PC-3 (cell line): ENCODE measurements around the gene MS4A4A. TPM values are rescaled to one million over a fixed set of nuclear protein-coding genes. Genes with fewer than 3 reads are reported as not detected.
A peak's percentile ranks its signal among the peaks of the same experiment; 100 is the strongest.

Source experiments
- ATAC-seq: fragments of 200-7000 bp; cut with Tn5 transposase; 2 replicates; pipeline ENCODE4 v1.9.1; 2020; ENCODE audit warnings: mild to moderate bottlenecking, moderate library complexity
- BruUV-seq: library from RNA; stranded (reverse); fragments of 400-500 nt; replicated peaks from 2 replicates; lab custom pipeline; 2021; lab: Mats Ljungman, UMichigan
- CTCF ChIA-PET: fragments of 300-600 bp; sonication (Branson Sonifier 250); formaldehyde crosslinking; loops from one replicate; lab custom pipeline; 2022; ENCODE audit warnings: antibody characterized with exemption; lab: Charles Lee
- POLR2A ChIA-PET: fragments of 300-600 bp; sonication (Branson Sonifier 250); formaldehyde crosslinking; loops from one replicate; lab custom pipeline; 2022; ENCODE audit warnings: antibody characterized with exemption; ENCODE audit not compliant: unreplicated experiment; lab: Charles Lee
- DNase-seq: peaks from one replicate; pipeline ENCODE4 v3.0.0-alpha.2; 2015
- H2AFZ ChIP-seq: fragments of 300-600 bp; sonication (generic); 2 replicates; pipeline ENCODE4 v1.6.0; 2016; ENCODE audit warnings: antibody characterized with exemption, low read length
- H3F3A ChIP-seq: fragments of 300-600 bp; sonication (generic); one replicate; pipeline ENCODE4 v1.6.0; 2017; ENCODE audit warnings: antibody characterized with exemption, low read length, control low read depth, mild to moderate bottlenecking; ENCODE audit not compliant: unreplicated experiment
- H3K27ac ChIP-seq: fragments of 300-600 bp; sonication (generic); 2 replicates; pipeline ENCODE4 v1.5.1; 2016; ENCODE audit warnings: mild to moderate bottlenecking, low read length
- H3K27me3 ChIP-seq: fragments of 300-600 bp; sonication (generic); 2 replicates; pipeline ENCODE4 v1.6.1; 2016; ENCODE audit warnings: low read length, mixed read lengths
- H3K36me3 ChIP-seq: fragments of 300-600 bp; sonication (generic); 2 replicates; pipeline ENCODE4 v1.6.1; 2016; ENCODE audit warnings: low read depth, mixed run types, low read length, mixed read lengths
- H3K4me1 ChIP-seq: fragments of 300-600 bp; sonication (generic); 2 replicates; pipeline ENCODE4 v1.5.1; 2016; ENCODE audit warnings: low read length; ENCODE audit not compliant: insufficient read depth
- H3K4me2 ChIP-seq: fragments of 300-600 bp; sonication (generic); 2 replicates; pipeline ENCODE4 v1.6.0; 2016; ENCODE audit warnings: low read length
- H3K4me3 ChIP-seq: fragments of 300-600 bp; sonication (generic); 2 replicates; pipeline ENCODE4 v1.5.1; 2016; ENCODE audit warnings: mild to moderate bottlenecking, low read length, mixed read lengths
- H3K79me2 ChIP-seq: fragments of 300-600 bp; sonication (generic); 2 replicates; pipeline ENCODE4 v1.6.1; 2017; ENCODE audit warnings: low read length, mixed read lengths
- H3K9ac ChIP-seq: fragments of 300-600 bp; sonication (generic); 2 replicates; pipeline ENCODE4 v1.6.0; 2016; ENCODE audit warnings: mild to moderate bottlenecking, low read length
- H3K9me2 ChIP-seq: fragments of 300-600 bp; sonication (generic); replicated peaks from 2 replicates; pipeline ENCODE4 v1.6.1; 2016; ENCODE audit warnings: mixed run types, low read length, mixed read lengths
- H3K9me3 ChIP-seq: fragments of 300-600 bp; sonication (generic); 2 replicates; pipeline ENCODE4 v1.6.1; 2016; ENCODE audit warnings: low read length, mixed read lengths
- H4K20me1 ChIP-seq: fragments of 300-600 bp; sonication (generic); 2 replicates; pipeline ENCODE4 v1.6.1; 2016; ENCODE audit warnings: low read length, mixed read lengths
- EZH2 ChIP-seq: fragments of 300-600 bp; sonication (generic); IDR thresholded peaks from one replicate; pipeline ENCODE4 v1.6.1; 2017; ENCODE audit warnings: antibody characterized with exemption, mild to moderate bottlenecking, low read length; ENCODE audit not compliant: unreplicated experiment
- EZH2phosphoT487 ChIP-seq: fragments of 300-600 bp; sonication (generic); IDR thresholded peaks from 2 replicates; pipeline ENCODE4 v1.6.1; 2018; ENCODE audit warnings: mild to moderate bottlenecking, antibody characterized with exemption, low read length, borderline replicate concordance
- intact Hi-C: fragments of 100-400 bp; cut with micrococcal nuclease; formaldehyde crosslinking; loops from 2 replicates; pipeline ENCODE4 v1.9.0; 2023
- total RNA-seq: library from RNA; depleted of rRNA; stranded (reverse); fragments of >200 nt; gene quantifications from 2 replicates; pipeline ENCODE4 v1.2.3, GENCODE V29; 2014
- TF ChIP-seq, protein P1 (sequence below): fragments of 300-600 bp; sonication (generic); conservative IDR thresholded peaks from 2 replicates; pipeline ENCODE4 v1.5.1; 2017; ENCODE audit warnings: antibody characterized with exemption, low read depth, mild to moderate bottlenecking, low read length

Gene MS4A4A
- total RNA-seq, 1 experiment from 2014 or later, result not detected

GRCh38 chr11:60264644-60265043 is 15.8 kb upstream of the MS4A4A start:
- ATAC-seq, result no peak
- Histone ChIP-seq H4K20me1 (no peaks in the 10 kb centered on the region), H3K4me2 (no peak overlapping the region), H3K36me3 (no peaks in the 10 kb centered on the region), H3K4me3 (no peak overlapping the region), H3K4me1 (peaks cover 4% of the 10 kb centered on the region; the same call in 1 of the 2 replicates), H3K79me2 (no peaks in the 10 kb centered on the region), H3K27me3 (peaks cover 30% of the 10 kb centered on the region), H3K9me2 (no peaks in the 10 kb centered on the region), H3K9ac (no peak overlapping the region), H2AFZ (no peak overlapping the region), H3F3A (no peaks in the 10 kb centered on the region), H3K9me3 (peaks cover 12% of the 10 kb centered on the region; the same call in 1 of the 2 replicates), H3K27ac (no peak overlapping the region)
- TF ChIP-seq EZH2phosphoT487, result no peak
- TF ChIP-seq, protein P1, sequence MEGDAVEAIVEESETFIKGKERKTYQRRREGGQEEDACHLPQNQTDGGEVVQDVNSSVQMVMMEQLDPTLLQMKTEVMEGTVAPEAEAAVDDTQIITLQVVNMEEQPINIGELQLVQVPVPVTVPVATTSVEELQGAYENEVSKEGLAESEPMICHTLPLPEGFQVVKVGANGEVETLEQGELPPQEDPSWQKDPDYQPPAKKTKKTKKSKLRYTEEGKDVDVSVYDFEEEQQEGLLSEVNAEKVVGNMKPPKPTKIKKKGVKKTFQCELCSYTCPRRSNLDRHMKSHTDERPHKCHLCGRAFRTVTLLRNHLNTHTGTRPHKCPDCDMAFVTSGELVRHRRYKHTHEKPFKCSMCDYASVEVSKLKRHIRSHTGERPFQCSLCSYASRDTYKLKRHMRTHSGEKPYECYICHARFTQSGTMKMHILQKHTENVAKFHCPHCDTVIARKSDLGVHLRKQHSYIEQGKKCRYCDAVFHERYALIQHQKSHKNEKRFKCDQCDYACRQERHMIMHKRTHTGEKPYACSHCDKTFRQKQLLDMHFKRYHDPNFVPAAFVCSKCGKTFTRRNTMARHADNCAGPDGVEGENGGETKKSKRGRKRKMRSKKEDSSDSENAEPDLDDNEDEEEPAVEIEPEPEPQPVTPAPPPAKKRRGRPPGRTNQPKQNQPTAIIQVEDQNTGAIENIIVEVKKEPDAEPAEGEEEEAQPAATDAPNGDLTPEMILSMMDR, result no peak
- no peak for TF ChIP-seq EZH2
- CTCF ChIA-PET, result interaction anchor here (1.0 kb wide), 1 partner anchor 13 kb away, joined by 3 read pairs; no protein-coding TSS in a partner anchor
- no peak for DNase-seq
- POLR2A ChIA-PET, result no interaction called here
- intact Hi-C loops, result loop anchor here (5.0 kb wide), 3 partner anchors 223 to 498 kb away; no protein-coding TSS in a partner anchor
- no TSS peak for BruUV-seq

DNA sequence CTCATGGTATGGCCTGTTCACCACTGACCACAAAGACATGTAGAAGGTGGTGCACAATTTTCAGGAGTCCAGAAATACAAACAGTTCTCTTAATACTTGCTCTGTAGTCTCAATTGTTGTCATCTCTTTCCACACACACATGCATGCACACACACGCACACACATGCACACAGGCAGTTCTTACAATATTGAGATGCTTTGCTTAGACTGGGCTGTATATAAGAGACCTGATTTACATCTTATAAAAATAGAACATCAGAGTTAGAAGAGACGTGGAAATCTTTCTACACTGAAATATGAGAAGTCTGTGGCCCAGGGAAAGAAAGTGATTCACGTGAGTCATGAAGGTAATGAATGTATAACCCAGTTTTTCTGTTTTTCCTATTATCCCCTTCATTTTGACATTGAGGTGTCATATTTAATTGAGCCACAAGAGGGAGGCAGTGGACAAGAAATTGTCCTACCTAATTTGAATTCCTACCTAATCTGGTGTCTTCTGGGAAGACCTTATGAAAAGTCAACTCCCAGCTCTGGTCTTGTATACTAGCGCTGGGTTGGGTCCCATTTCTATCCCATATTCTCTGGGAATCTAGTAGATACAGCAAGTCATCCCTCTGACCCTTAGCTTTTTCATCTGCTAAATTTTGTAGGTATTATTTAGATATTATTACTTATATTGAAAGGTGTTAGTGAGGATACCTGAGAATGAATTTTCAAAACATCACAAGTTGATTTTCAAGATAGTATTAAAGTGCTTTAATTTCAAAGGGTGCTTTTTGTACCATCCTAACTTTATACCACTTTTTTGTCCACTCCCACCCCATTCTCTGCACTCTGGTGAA is 14.9 kb upstream of the MS4A4A start:
- H3K27me3 ChIP-seq, result peaks cover 30% of the 10 kb centered on the region
- no peaks in the 10 kb centered on the region for H3K79me2 ChIP-seq
- H3K4me2 ChIP-seq, result no peak overlapping the region
- no TSS peak for BruUV-seq
- H3K4me1 ChIP-seq, result peaks cover 4% of the 10 kb centered on the region; the same call in 1 of the 2 replicates
- intact Hi-C loops, result loop anchor here (5.0 kb wide), 3 partner anchors 222 to 497 kb away; no protein-coding TSS in a partner anchor
- DNase-seq (peak; percentile 85), ATAC-seq (peak; percentile 48)
- ChIA-PET POLR2A (no interaction called here), CTCF (no interaction called here)
- no peaks in the 10 kb centered on the region for H3F3A ChIP-seq
- no peaks in the 10 kb centered on the region for H3K36me3 ChIP-seq
- no peaks in the 10 kb centered on the region for H4K20me1 ChIP-seq
- H3K4me3 ChIP-seq, result no peak overlapping the region
- no peak overlapping the region for H3K27ac ChIP-seq
- H3K9me2 ChIP-seq, result no peaks in the 10 kb centered on the region
- peaks cover 17% of the 10 kb centered on the region; the same call in 1 of the 2 replicates for H3K9me3 ChIP-seq
- H3K9ac ChIP-seq, result no peak overlapping the region
- no peak overlapping the region for H2AFZ ChIP-seq
- TF ChIP-seq EZH2phosphoT487, result no peak
- TF ChIP-seq, protein P1, result peak; percentile 90

GRCh38 chr11:60274416-60274815 is 6.0 kb upstream of the MS4A4A start:
- H3K36me3 ChIP-seq, result no peaks in the 10 kb centered on the region
- no peak overlapping the region for H2AFZ ChIP-seq
- no peaks in the 10 kb centered on the region for H3K4me1 ChIP-seq
- no peak overlapping the region for H3K9ac ChIP-seq
- no peaks in the 10 kb centered on the region for H3F3A ChIP-seq
- TF ChIP-seq EZH2, result no peak
- TF ChIP-seq, protein P1, result no peak
- no peak for TF ChIP-seq EZH2phosphoT487
- no peak overlapping the region for H3K27ac ChIP-seq
- DNase-seq (no peak), ATAC-seq (no peak)
- ChIA-PET CTCF (no interaction called here), POLR2A (no interaction called here)
- peaks cover 17% of the 10 kb centered on the region; the same call in 1 of the 2 replicates for H3K27me3 ChIP-seq
- H4K20me1 ChIP-seq, result no peaks in the 10 kb centered on the region
- 0 out of 2 replicates have a peak, but pooled peaks cover 5% of the 10 kb centered on the region for H3K9me3 ChIP-seq
- no peaks in the 10 kb centered on the region for H3K79me2 ChIP-seq
- no peaks in the 10 kb centered on the region for H3K9me2 ChIP-seq
- no TSS peak for BruUV-seq
- H3K4me2 ChIP-seq, result no peak overlapping the region
- H3K4me3 ChIP-seq, result no peak overlapping the region
- intact Hi-C loops, result no loop called here
